Measurements from ENCODE around the gene KRT78.
"Not testable (repeated sequence)": the region's sequence is repeated elsewhere in the genome, so short reads cannot be mapped to it uniquely, and the experiment has no call there.

The KRT78 gene

DNA sequence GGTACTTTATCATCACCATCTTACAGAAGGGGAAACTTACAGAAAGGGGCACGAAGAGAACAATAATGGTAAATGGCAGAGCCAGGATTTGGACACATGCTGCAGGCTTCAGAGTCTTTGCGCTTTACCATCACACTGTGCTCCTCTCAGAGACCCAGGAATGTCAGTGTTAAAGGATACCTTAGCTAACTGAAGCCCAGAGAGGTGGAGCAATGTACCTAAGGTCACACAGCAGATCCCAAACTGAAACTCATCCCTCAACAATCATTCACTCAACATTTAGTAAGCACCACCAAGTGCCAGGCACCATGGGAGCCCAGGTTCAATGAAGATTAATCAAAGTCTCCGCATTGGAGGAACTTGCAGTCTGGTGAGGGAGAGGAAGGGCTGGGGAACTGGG, 8.0 kb upstream of the KRT78 start:
- H3K27me3 ChIP-seq (replicated peaks; ENCODE audit: control insufficient read depth, insufficient read depth, low read length, poor library complexity, severe bottlenecking), result no peaks in the 10 kb centered on the region

DNA sequence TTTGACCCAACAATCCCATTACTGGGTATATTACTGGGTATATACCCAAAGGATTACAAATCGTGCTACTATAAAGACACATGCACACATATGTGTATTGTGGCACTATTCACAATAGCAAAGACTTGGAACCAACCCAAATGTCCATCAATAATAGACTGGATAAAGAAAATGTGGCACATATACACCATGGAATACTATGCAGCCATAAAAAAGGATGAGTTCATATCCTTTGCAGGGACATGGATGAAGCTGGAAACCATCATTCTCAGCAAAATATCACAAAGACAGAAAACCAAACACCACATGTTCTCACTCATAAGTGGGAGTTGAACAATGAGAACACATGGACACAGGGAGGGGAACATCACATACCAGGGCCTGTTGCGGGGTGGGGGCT, 7.3 kb upstream of the KRT78 start:
- H3K36me3 ChIP-seq (ENCODE audit: control insufficient read depth, insufficient read depth, low read length); H3K4me3 ChIP-seq (ENCODE audit: insufficient read depth, low read depth, low read length, poor library complexity, severe bottlenecking); H3K4me1 ChIP-seq (ENCODE audit: control insufficient read depth, insufficient read depth, low read length, poor library complexity, severe bottlenecking); DNase-seq; H3K9me3 ChIP-seq (ENCODE audit: control insufficient read depth, low read length); H3K27me3 ChIP-seq (replicated peaks; ENCODE audit: control insufficient read depth, insufficient read depth, low read length, poor library complexity, severe bottlenecking); H3K27ac ChIP-seq (ENCODE audit: insufficient read depth, low read length, poor library complexity, severe bottlenecking): not testable (repeated sequence)

More for the DNA sequence above, 8.0 kb upstream of the KRT78 start:
- no peak for DNase-seq
- Histone ChIP-seq H3K9me3 (ENCODE audit: control insufficient read depth, low read length) (no peaks in the 10 kb centered on the region), H3K36me3 (ENCODE audit: control insufficient read depth, insufficient read depth, low read length) (no peaks in the 10 kb centered on the region), H3K27ac (ENCODE audit: insufficient read depth, low read length, poor library complexity, severe bottlenecking) (no peak overlapping the region), H3K4me1 (ENCODE audit: control insufficient read depth, insufficient read depth, low read length, poor library complexity, severe bottlenecking) (no peaks in the 10 kb centered on the region), H3K4me3 (ENCODE audit: insufficient read depth, low read depth, low read length, poor library complexity, severe bottlenecking) (no peak overlapping the region)

GRCh38 chr12:52851787-52852186, 3.0 kb upstream of the KRT78 start:
- no peaks in the 10 kb centered on the region for H3K9me3 ChIP-seq (ENCODE audit: control insufficient read depth, low read length)

DNA sequence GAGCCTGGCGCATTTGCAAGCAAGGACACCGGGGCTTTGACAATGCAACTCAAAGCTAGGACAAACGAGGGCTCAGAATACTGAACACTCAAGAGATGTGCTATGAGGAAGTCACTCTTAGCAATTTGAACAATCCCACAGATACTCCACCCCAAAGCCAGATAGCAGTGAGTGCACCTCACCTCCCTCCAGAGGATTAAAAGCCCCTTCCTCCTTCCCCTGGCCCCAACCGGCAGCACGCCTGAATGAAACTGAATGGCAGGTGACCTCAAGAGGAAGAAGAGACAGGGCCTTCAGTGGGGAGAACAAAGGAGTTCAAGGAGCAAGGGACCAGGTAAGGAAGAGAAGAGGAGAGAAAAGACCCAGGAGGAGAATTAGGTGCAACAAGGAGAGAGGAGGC, 1.9 kb upstream of the KRT78 start:
- no peaks in the 10 kb centered on the region for H3K36me3 ChIP-seq (ENCODE audit: control insufficient read depth, insufficient read depth, low read length)
- H3K4me3 ChIP-seq (ENCODE audit: insufficient read depth, low read depth, low read length, poor library complexity, severe bottlenecking), result no peak overlapping the region
- DNase-seq, result no peak
- H3K27me3 ChIP-seq (replicated peaks; ENCODE audit: control insufficient read depth, insufficient read depth, low read length, poor library complexity, severe bottlenecking), result no peaks in the 10 kb centered on the region
- no peak overlapping the region for H3K27ac ChIP-seq (ENCODE audit: insufficient read depth, low read length, poor library complexity, severe bottlenecking)
- H3K4me1 ChIP-seq (ENCODE audit: control insufficient read depth, insufficient read depth, low read length, poor library complexity, severe bottlenecking), result no peaks in the 10 kb centered on the region
- H3K9me3 ChIP-seq (ENCODE audit: control insufficient read depth, low read length), result no peaks in the 10 kb centered on the region

More at GRCh38 chr12:52851787-52852186, 3.0 kb upstream of the KRT78 start:
- H3K4me3 ChIP-seq (ENCODE audit: insufficient read depth, low read depth, low read length, poor library complexity, severe bottlenecking), result no peak overlapping the region
- no peaks in the 10 kb centered on the region for H3K4me1 ChIP-seq (ENCODE audit: control insufficient read depth, insufficient read depth, low read length, poor library complexity, severe bottlenecking)
- no peaks in the 10 kb centered on the region for H3K36me3 ChIP-seq (ENCODE audit: control insufficient read depth, insufficient read depth, low read length)
- H3K27ac ChIP-seq (ENCODE audit: insufficient read depth, low read length, poor library complexity, severe bottlenecking), result no peak overlapping the region
- DNase-seq, result no peak
- H3K27me3 ChIP-seq (replicated peaks; ENCODE audit: control insufficient read depth, insufficient read depth, low read length, poor library complexity, severe bottlenecking), result no peaks in the 10 kb centered on the region

DNA sequence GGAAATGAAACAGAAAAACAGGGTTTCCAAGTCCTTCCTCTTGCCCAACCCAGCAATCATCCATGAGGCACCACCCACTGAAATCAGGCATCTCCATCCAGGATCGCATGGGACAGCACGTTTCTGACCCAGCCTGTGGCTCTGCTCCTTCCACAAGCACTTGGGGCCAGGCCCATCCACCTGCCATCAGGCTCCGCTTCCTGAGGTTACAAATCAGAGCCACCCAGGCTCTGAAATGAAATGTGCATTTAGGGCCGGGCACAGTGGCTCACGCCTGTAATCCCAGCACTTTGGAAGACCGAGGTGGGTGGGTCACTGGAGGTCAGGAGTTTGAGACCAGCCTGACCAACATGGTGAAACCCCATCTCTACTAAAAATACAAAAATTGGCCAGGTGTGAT, 717 bp upstream of the KRT78 start:
- DNase-seq, result no peak
- Histone ChIP-seq H3K4me1 (ENCODE audit: control insufficient read depth, insufficient read depth, low read length, poor library complexity, severe bottlenecking) (no peaks in the 10 kb centered on the region), H3K27me3 (replicated peaks; ENCODE audit: control insufficient read depth, insufficient read depth, low read length, poor library complexity, severe bottlenecking) (no peaks in the 10 kb centered on the region), H3K36me3 (ENCODE audit: control insufficient read depth, insufficient read depth, low read length) (no peaks in the 10 kb centered on the region), H3K27ac (ENCODE audit: insufficient read depth, low read length, poor library complexity, severe bottlenecking) (no peak overlapping the region), H3K4me3 (ENCODE audit: insufficient read depth, low read depth, low read length, poor library complexity, severe bottlenecking) (no peak overlapping the region), H3K9me3 (ENCODE audit: control insufficient read depth, low read length) (no peaks in the 10 kb centered on the region)

GRCh38 chr12:52847335-52848102, 1.3 kb downstream of the KRT78 start:
- Histone ChIP-seq H3K4me1 (ENCODE audit: control insufficient read depth, insufficient read depth, low read length, poor library complexity, severe bottlenecking) (no peaks in the 10 kb centered on the region), H3K27me3 (replicated peaks; ENCODE audit: control insufficient read depth, insufficient read depth, low read length, poor library complexity, severe bottlenecking) (no peaks in the 10 kb centered on the region), H3K4me3 (ENCODE audit: insufficient read depth, low read depth, low read length, poor library complexity, severe bottlenecking) (no peak overlapping the region), H3K36me3 (ENCODE audit: control insufficient read depth, insufficient read depth, low read length) (no peaks in the 10 kb centered on the region), H3K27ac (ENCODE audit: insufficient read depth, low read length, poor library complexity, severe bottlenecking) (no peak overlapping the region), H3K9me3 (ENCODE audit: control insufficient read depth, low read length) (no peaks in the 10 kb centered on the region)
- no peak for DNase-seq

- no peaks in the 10 kb centered on the region for H3K27me3 ChIP-seq (replicated peaks; ENCODE audit: control insufficient read depth, insufficient read depth, low read length, poor library complexity, severe bottlenecking)
- no peaks in the 10 kb centered on the region for H3K36me3 ChIP-seq (ENCODE audit: control insufficient read depth, insufficient read depth, low read length)
- no peak overlapping the region for H3K4me3 ChIP-seq (ENCODE audit: insufficient read depth, low read depth, low read length, poor library complexity, severe bottlenecking)
- H3K9me3 ChIP-seq (ENCODE audit: control insufficient read depth, low read length), result no peaks in the 10 kb centered on the region
- no peak overlapping the region for H3K27ac ChIP-seq (ENCODE audit: insufficient read depth, low read length, poor library complexity, severe bottlenecking)
- no peaks in the 10 kb centered on the region for H3K4me1 ChIP-seq (ENCODE audit: control insufficient read depth, insufficient read depth, low read length, poor library complexity, severe bottlenecking)
- DNase-seq, result no peak
Measured at GRCh38 chr12:52846356-52846970, 2.3 kb downstream of the KRT78 start.

DNA sequence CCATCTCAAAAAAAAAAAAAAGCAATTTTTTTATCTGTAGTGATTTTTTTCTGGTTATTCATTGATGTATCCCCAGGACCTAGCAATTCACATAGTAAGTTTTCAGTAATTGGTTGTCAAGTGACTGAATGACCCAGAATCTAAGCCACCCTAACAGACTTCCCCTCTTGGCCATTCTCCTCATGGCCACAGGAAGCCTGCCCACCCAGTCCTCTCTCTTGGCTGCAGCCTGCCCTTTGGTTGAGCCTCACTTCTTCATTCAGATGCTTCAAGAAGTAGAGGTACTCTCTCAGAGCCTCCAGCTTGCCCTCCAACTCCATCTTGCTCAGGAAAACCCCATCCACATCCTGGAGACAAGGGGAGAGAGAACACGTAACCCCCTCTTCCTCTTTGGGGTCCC, 2.8 kb downstream of the KRT78 start:
- H3K4me1 ChIP-seq (ENCODE audit: control insufficient read depth, insufficient read depth, low read length, poor library complexity, severe bottlenecking), result no peaks in the 10 kb centered on the region
- no peak for DNase-seq
- H3K4me3 ChIP-seq (ENCODE audit: insufficient read depth, low read depth, low read length, poor library complexity, severe bottlenecking), result no peak overlapping the region
- H3K27ac ChIP-seq (ENCODE audit: insufficient read depth, low read length, poor library complexity, severe bottlenecking), result no peak overlapping the region
- H3K9me3 ChIP-seq (ENCODE audit: control insufficient read depth, low read length), result no peaks in the 10 kb centered on the region
- H3K36me3 ChIP-seq (ENCODE audit: control insufficient read depth, insufficient read depth, low read length), result no peaks in the 10 kb centered on the region
- no peaks in the 10 kb centered on the region for H3K27me3 ChIP-seq (replicated peaks; ENCODE audit: control insufficient read depth, insufficient read depth, low read length, poor library complexity, severe bottlenecking)

DNA sequence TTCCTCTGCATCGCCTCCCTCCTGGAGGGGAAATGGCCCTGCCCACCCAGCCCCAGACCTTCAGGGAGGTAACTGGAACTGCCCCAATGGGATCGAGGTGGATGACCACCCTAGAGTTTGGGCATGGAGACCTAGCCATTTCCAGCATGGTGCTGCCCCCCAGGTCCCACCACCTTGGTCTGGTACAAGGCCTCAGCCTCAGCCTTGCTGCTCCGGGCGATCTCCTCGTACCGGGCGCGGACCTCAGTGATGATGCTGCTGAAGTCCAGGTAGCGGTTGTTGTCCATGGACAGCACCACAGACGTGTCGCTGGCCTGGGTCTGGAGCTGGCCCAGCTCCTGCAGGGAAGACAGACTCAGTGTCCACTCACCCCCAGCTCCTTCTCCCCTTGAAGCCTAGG, 4.4 kb downstream of the KRT78 start:
- no peaks in the 10 kb centered on the region for H3K4me1 ChIP-seq (ENCODE audit: control insufficient read depth, insufficient read depth, low read length, poor library complexity, severe bottlenecking)
- H3K4me3 ChIP-seq (ENCODE audit: insufficient read depth, low read depth, low read length, poor library complexity, severe bottlenecking), result no peak overlapping the region
- no peaks in the 10 kb centered on the region for H3K9me3 ChIP-seq (ENCODE audit: control insufficient read depth, low read length)
- H3K27me3 ChIP-seq (replicated peaks; ENCODE audit: control insufficient read depth, insufficient read depth, low read length, poor library complexity, severe bottlenecking), result no peaks in the 10 kb centered on the region
- no peaks in the 10 kb centered on the region for H3K36me3 ChIP-seq (ENCODE audit: control insufficient read depth, insufficient read depth, low read length)
- no peak for DNase-seq
- H3K27ac ChIP-seq (ENCODE audit: insufficient read depth, low read length, poor library complexity, severe bottlenecking), result no peak overlapping the region

GRCh38 chr12:52839436-52840105, 9.2 kb downstream of the KRT78 start:
- no peak for DNase-seq
- Histone ChIP-seq H3K36me3 (ENCODE audit: control insufficient read depth, insufficient read depth, low read length) (no peaks in the 10 kb centered on the region), H3K4me1 (ENCODE audit: control insufficient read depth, insufficient read depth, low read length, poor library complexity, severe bottlenecking) (no peaks in the 10 kb centered on the region), H3K27ac (ENCODE audit: insufficient read depth, low read length, poor library complexity, severe bottlenecking) (no peak overlapping the region), H3K4me3 (ENCODE audit: insufficient read depth, low read depth, low read length, poor library complexity, severe bottlenecking) (no peak overlapping the region), H3K27me3 (replicated peaks; ENCODE audit: control insufficient read depth, insufficient read depth, low read length, poor library complexity, severe bottlenecking) (no peaks in the 10 kb centered on the region), H3K9me3 (ENCODE audit: control insufficient read depth, low read length) (no peaks in the 10 kb centered on the region)

Measured in effector memory CD4-positive, alpha-beta T cell (primary cell).